Measurements from ENCODE around the gene HSD17B13.
"Not testable (repeated sequence)": the region's sequence is repeated elsewhere in the genome, so short reads cannot be mapped to it uniquely, and the experiment has no call there.

The HSD17B13 gene

DNA sequence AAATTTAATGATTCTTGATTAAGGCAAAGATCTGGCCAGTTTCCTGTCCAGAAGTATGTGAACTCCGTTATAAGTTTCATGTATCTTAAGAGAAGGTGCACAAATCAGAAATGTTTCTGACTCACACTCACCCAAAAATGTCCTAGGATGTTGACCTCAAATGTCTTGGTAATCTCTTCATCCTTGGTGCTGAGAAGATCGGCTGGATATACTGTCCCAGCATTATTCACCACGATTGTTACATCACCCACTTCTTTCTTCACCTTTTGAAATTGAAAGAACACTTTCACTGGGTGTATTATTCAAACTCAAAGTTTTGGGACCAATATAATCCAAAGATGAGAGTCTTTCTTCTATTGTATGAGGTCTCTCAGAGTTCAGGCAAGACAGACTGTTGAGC lies 5.7 kb downstream of the HSD17B13 start:
- no peak for TF ChIP-seq CTCF (conservative IDR thresholded peaks at IDR 0.05; ENCODE audit: low read length)
- H3K4me3 ChIP-seq (ENCODE audit: low read length), result no peak overlapping the region
- DNase-seq (ENCODE audit: low read depth), result no peak

- not testable (repeated sequence) for H3K4me3 ChIP-seq (ENCODE audit: low read length); DNase-seq (ENCODE audit: low read depth)
Measured at GRCh38 chr4:87315000-87315399, 7.7 kb downstream of the HSD17B13 start.

DNA sequence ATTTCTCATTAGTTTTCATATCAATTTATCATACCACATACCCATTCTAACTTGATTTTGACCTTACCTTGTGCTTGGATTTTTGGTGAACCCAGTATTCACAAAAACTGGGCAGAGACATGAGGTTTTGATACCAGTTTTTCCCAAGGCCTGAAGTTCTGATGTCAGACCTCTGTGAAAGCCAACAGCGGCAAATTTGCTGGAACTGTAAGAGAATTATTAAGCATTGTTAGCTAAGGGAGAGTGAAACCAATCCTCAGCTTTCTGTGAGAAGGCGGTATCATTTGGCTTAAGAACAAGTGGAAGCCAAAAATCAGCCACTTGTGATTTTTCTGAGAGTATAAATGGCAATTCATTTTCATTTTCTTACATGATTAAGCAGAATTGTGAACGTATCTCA lies 8.9 kb downstream of the HSD17B13 start:
- TF ChIP-seq CTCF (conservative IDR thresholded peaks at IDR 0.05; ENCODE audit: low read length), result no peak
- DNase-seq (ENCODE audit: low read depth), result no peak
- no peak overlapping the region for H3K4me3 ChIP-seq (ENCODE audit: low read length)

DNA sequence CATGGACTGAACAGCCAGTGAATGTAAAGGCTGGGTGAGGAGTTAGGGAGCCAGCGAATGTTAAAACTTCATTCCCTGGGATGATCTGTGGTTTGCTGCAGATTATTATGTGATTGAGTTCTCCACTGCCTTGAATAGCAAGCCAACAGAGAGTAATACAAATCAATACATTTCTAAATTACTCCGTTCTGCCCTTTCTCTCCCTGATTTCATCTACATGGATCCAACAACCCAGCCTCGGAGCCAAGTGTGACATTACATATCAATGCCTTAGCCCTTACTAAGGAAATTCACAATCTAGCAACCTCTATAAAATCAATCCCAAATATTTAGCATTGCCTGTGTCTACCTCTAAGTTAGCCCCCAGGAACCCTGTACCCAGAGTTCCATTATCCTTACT lies 11.0 kb downstream of the HSD17B13 start:
- H3K4me3 ChIP-seq (ENCODE audit: low read length), result no peak overlapping the region
- no peak for DNase-seq (ENCODE audit: low read depth)
- no peak for TF ChIP-seq CTCF (conservative IDR thresholded peaks at IDR 0.05; ENCODE audit: low read length)

DNA sequence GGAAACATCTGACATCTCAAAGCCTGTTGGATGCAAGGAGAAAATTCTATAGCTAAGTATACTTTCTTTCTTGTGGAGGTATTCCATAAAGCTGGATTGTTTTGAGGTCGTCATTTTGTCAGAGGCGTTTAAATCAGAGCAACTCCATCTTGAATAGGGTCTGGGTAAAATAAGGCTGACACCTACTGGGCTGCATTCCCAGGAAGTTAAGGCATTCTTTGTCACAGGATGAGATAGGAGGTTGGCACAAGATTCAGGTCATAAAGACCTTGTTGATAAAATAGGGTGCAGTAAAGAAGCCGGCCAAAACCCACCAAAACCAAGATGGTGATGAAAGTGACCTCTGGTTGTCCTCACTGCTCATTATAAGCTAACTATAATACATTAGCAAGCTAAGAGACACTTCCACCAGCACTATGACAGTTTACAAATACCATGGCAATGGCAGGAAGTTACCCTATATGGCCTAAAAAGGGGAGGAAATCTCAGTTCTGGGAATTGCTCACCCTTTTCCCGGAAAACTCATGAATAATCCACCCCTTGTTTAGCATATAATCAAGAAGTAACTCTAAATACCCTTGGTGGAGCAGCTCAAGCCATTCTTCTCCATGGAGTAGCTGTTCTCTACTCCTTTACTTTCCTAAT lies 11.9 kb downstream of the HSD17B13 start:
- no peak for TF ChIP-seq CTCF (conservative IDR thresholded peaks at IDR 0.05; ENCODE audit: low read length)
- H3K4me3 ChIP-seq (ENCODE audit: low read length), result no peak overlapping the region
- DNase-seq (ENCODE audit: low read depth), result no peak

GRCh38 chr4:87309625-87310024 lies 13.1 kb downstream of the HSD17B13 start:
- DNase-seq (ENCODE audit: low read depth), result peak; percentile 51
- no peak overlapping the region for H3K4me3 ChIP-seq (ENCODE audit: low read length)
- TF ChIP-seq CTCF (conservative IDR thresholded peaks at IDR 0.05; ENCODE audit: low read length), result no peak

GRCh38 chr4:87306056-87306455 lies 16.6 kb downstream of the HSD17B13 start:
- H3K4me3 ChIP-seq (ENCODE audit: low read length), result no peak overlapping the region
- no peak for DNase-seq (ENCODE audit: low read depth)
- no peak for TF ChIP-seq CTCF (conservative IDR thresholded peaks at IDR 0.05; ENCODE audit: low read length)

DNA sequence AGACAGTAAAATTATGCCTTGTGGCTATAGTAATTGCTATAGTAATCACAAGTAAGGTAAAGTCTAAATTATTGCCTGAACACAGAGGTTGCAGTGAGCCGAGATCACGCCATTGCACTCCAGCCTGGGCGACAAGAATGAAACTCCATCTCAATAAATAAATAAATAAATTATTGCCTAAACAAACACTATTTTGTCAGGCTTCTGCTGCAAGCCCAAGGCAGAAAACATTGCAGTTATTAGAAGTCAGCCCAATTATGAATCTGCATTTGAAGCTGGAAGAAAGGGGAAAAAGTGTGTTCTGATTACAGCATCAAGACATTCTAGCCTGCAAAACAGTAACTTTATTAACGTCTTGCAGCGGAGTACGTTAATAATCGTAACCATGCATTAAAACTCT lies 17.1 kb downstream of the HSD17B13 start:
- H3K4me3 ChIP-seq (ENCODE audit: low read length), result no peak overlapping the region
- DNase-seq (ENCODE audit: low read depth), result no peak
- TF ChIP-seq CTCF (conservative IDR thresholded peaks at IDR 0.05; ENCODE audit: low read length), result no peak
